HG02798 (cell line): ENCODE results near the gene HADH.
"Not testable (repeated sequence)": the region's sequence is repeated elsewhere in the genome, so short reads cannot be mapped to it uniquely, and the experiment has no call there.

ENCODE experiments used
- ATAC-seq: cut with Tn5 transposase; IDR thresholded peaks from one replicate; pipeline ENCODE4 v1.9.1; 2021; ENCODE audit warnings: mild to moderate bottlenecking; ENCODE audit not compliant: unreplicated experiment, poor library complexity

The HADH gene

GRCh38 chr4:107989537-107990386 is at the start of gene HADH:
TSS of gene HADH (plus strand) at chr4:107989889. CDS start at chr4:107989933, 44 bp downstream.
- peak; percentile 97 for ATAC-seq

- no peak for ATAC-seq
These were observed 43.9 kb upstream of the HADH start for GRCh38 chr4:107945809-107946208.

GRCh38 chr4:107950746-107951540 is 38.7 kb upstream of the HADH start:
- ATAC-seq = no peak

GRCh38 chr4:107951551-107951950 is 38.1 kb upstream of the HADH start:
- ATAC-seq = no peak

- no peak for ATAC-seq
These were observed 33.7 kb upstream of the HADH start for GRCh38 chr4:107956011-107956410.

- ATAC-seq = no peak
These were observed 22.8 kb upstream of the HADH start for GRCh38 chr4:107966903-107967302.

- ATAC-seq = not testable (repeated sequence)
These were observed 22.2 kb upstream of the HADH start for GRCh38 chr4:107967519-107967918.

- not testable (repeated sequence) for ATAC-seq
These were observed 21.8 kb upstream of the HADH start for GRCh38 chr4:107967921-107968320.

- ATAC-seq = no peak
These were observed 19.5 kb upstream of the HADH start for GRCh38 chr4:107970063-107970798.

GRCh38 chr4:107972605-107973004 is 17.1 kb upstream of the HADH start:
- ATAC-seq = no peak

- ATAC-seq = no peak
These were observed 15.2 kb upstream of the HADH start for GRCh38 chr4:107974523-107974922.

- ATAC-seq = no peak
These were observed 12.2 kb upstream of the HADH start for GRCh38 chr4:107977482-107977881.

- ATAC-seq = no peak
These were observed 11.6 kb upstream of the HADH start for GRCh38 chr4:107977966-107978705.

- no peak for ATAC-seq
These were observed 10.8 kb upstream of the HADH start for GRCh38 chr4:107978716-107979451.

- no peak for ATAC-seq
These were observed 1.6 kb upstream of the HADH start for GRCh38 chr4:107987916-107988762.

GRCh38 chr4:107988763-107989035 is 990 bp upstream of the HADH start:
- ATAC-seq = no peak

- no peak for ATAC-seq
These were observed 540 bp upstream of the HADH start for GRCh38 chr4:107989162-107989536.

- no peak for ATAC-seq
These were observed 2.4 kb downstream of the HADH start for GRCh38 chr4:107991945-107992630.
